Liver (tissue), 3 donors: Measurements from ENCODE around the gene SHB.

Source experiments
- ATF3 ChIP-seq: IDR thresholded peaks from 2 replicates; pipeline ENCODE4 v1.6.1; 2016; ENCODE audit warnings: antibody characterized with exemption
- TAF1 ChIP-seq: conservative IDR thresholded peaks from 2 replicates; pipeline ENCODE4 v1.6.1; 2016; ENCODE audit warnings: antibody characterized with exemption, mild to moderate bottlenecking
- YY1 ChIP-seq: IDR thresholded peaks from 2 replicates; pipeline ENCODE4 v1.6.1; 2016; ENCODE audit warnings: antibody characterized with exemption, mild to moderate bottlenecking
- ZBTB33 ChIP-seq: IDR thresholded peaks from 2 replicates; pipeline ENCODE4 v1.6.1; 2016; ENCODE audit warnings: antibody characterized with exemption
- TF ChIP-seq, protein P1 (sequence below): fragments of 150-350 bp; IDR thresholded peaks from 2 replicates; pipeline ENCODE4 v1.5.1; 2017; ENCODE audit warnings: improper control_type of control experiment, low read depth, low read length; ENCODE audit not compliant: missing input control
- TF ChIP-seq, protein P2 (sequence below): IDR thresholded peaks from 2 replicates; pipeline ENCODE4 v1.6.1; 2016; ENCODE audit warnings: antibody characterized with exemption
- donor health status: healthy.
- donor health status: healthy.

GRCh38 chr9:37947977-37948376 lies 121.0 kb downstream of the SHB start:
- no peak for TF ChIP-seq YY1
- TF ChIP-seq, protein P1, sequence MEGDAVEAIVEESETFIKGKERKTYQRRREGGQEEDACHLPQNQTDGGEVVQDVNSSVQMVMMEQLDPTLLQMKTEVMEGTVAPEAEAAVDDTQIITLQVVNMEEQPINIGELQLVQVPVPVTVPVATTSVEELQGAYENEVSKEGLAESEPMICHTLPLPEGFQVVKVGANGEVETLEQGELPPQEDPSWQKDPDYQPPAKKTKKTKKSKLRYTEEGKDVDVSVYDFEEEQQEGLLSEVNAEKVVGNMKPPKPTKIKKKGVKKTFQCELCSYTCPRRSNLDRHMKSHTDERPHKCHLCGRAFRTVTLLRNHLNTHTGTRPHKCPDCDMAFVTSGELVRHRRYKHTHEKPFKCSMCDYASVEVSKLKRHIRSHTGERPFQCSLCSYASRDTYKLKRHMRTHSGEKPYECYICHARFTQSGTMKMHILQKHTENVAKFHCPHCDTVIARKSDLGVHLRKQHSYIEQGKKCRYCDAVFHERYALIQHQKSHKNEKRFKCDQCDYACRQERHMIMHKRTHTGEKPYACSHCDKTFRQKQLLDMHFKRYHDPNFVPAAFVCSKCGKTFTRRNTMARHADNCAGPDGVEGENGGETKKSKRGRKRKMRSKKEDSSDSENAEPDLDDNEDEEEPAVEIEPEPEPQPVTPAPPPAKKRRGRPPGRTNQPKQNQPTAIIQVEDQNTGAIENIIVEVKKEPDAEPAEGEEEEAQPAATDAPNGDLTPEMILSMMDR, result no peak
- TF ChIP-seq ATF3, result no peak
- no peak for TF ChIP-seq TAF1
- no peak for TF ChIP-seq ZBTB33
- TF ChIP-seq, protein P2, sequence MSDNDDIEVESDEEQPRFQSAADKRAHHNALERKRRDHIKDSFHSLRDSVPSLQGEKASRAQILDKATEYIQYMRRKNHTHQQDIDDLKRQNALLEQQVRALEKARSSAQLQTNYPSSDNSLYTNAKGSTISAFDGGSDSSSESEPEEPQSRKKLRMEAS, result no peak
